HepG2 (cell line): Measurements from ENCODE around the gene VAPB. TPM values are rescaled to one million over a fixed set of nuclear protein-coding genes. Genes with fewer than 3 reads are reported as not detected.
A peak's percentile ranks its signal among the peaks of the same experiment; 100 is the strongest.

Experiments used
- MAF1 ChIP-seq: sonication (generic); formaldehyde crosslinking; IDR thresholded peaks from 2 replicates; pipeline ENCODE4 v1.5.0; 2020; ENCODE audit warnings: missing genetic modification reagents, borderline replicate concordance
- MEF2D ChIP-seq: sonication (generic); formaldehyde crosslinking; IDR thresholded peaks from 2 replicates; pipeline ENCODE4 v1.5.1; 2020; ENCODE audit warnings: mild to moderate bottlenecking, missing genetic modification reagents
- MXI1 ChIP-seq: IDR thresholded peaks from 3 replicates; pipeline ENCODE4 v1.6.1; 2012; ENCODE audit warnings: low read depth, low read length, inconsistent platforms, borderline replicate concordance
- NCOR1 ChIP-seq: fragments of 200-600 bp; sonication (generic); IDR thresholded peaks from 2 replicates; pipeline ENCODE4 v1.7.0; 2017; ENCODE audit warnings: antibody characterized with exemption, low read length, borderline replicate concordance
- NONO ChIP-seq, 2 experiments: fragments of 450-650 bp in 1 of 2; sonication (generic) in 1 of 2; formaldehyde crosslinking in 1 of 2; IDR thresholded peaks in 1 of 2; conservative IDR thresholded peaks in 1 of 2; 2 replicates each; pipeline versions ENCODE4 v1.6.1 to v1.8.0; 2017 to 2022; ENCODE audit warnings: mild to moderate bottlenecking in 1 of 2, missing genetic modification reagents in 1 of 2, moderate library complexity in 1 of 2
- NR2F6 ChIP-seq, 2 experiments: IDR thresholded peaks; 2 replicates each; pipeline ENCODE4 v1.6.1; 2016; ENCODE audit warnings: antibody characterized with exemption in 1 of 2, mild to moderate bottlenecking in 1 of 2
- U2AF1 ChIP-seq: fragments of 200-400 bp; formaldehyde crosslinking; optimal IDR thresholded peaks from 2 replicates; pipeline ENCODE3; 2017; ENCODE audit warnings: mild to moderate bottlenecking, low read depth, low read length
- ZMYM3 ChIP-seq: sonication (generic); formaldehyde crosslinking; IDR thresholded peaks from 2 replicates; pipeline ENCODE4 v1.5.1; 2020; ENCODE audit warnings: mild to moderate bottlenecking, missing genetic modification reagents
- ZNF12 ChIP-seq: sonication (generic); formaldehyde crosslinking; IDR thresholded peaks from 2 replicates; pipeline ENCODE4 v1.5.0; 2020; ENCODE audit warnings: missing genetic modification reagents
- ZNF292 ChIP-seq: sonication (generic); formaldehyde crosslinking; IDR thresholded peaks from 2 replicates; pipeline ENCODE4 v1.8.1; 2022; ENCODE audit warnings: mild to moderate bottlenecking, low read depth, missing genetic modification reagents, borderline replicate concordance
- ZNF605 ChIP-seq: sonication (generic); formaldehyde crosslinking; IDR thresholded peaks from 2 replicates; pipeline ENCODE4 v1.8.0; 2022; ENCODE audit warnings: mild to moderate bottlenecking, missing genetic modification reagents
- polyA plus RNA-seq, 8 experiments: library from polyadenylated mRNA; depleted of rRNA in 3 of 8; stranded (reverse) in 7 of 8; unstranded in 1 of 8; fragments of >200 nt; fragmentation: Illumina TruSeq in 4 of 8; extraction: Trizol in 4 of 8; gene quantifications; 2 replicates each; pipeline versions ENCODE4 v1.2.1 to v1.2.3, GENCODE V29; 2011 to 2016; ENCODE audit warnings: low read depth in 4 of 8, missing spikeins in 1 of 8, mixed read lengths in 1 of 8; ENCODE audit not compliant: insufficient read depth in 1 of 8
- total RNA-seq, 5 experiments: library from RNA; depleted of rRNA; stranded (reverse); fragments of >200 nt; fragmentation: Illumina TruSeq; extraction: Trizol; gene quantifications; 2 replicates each; pipeline ENCODE4 v1.2.3, GENCODE V29; 2016; ENCODE audit warnings: low read depth in 1 of 5
- TF ChIP-seq, protein P1 (sequence below): sonication (generic); formaldehyde crosslinking; IDR thresholded peaks from 2 replicates; pipeline ENCODE4 v1.4.0; 2020; ENCODE audit warnings: missing genetic modification reagents, borderline replicate concordance
- TF ChIP-seq, protein P2 (sequence below): sonication (generic); formaldehyde crosslinking; conservative IDR thresholded peaks from 2 replicates; pipeline ENCODE4 v1.8.0; 2022; ENCODE audit warnings: missing genetic modification reagents
- TF ChIP-seq, protein P3 (sequence below): IDR thresholded peaks from 2 replicates; pipeline ENCODE4 v1.6.1; 2016; ENCODE audit warnings: missing biosample characterization, missing genetic modification reagents, low read depth
- TF ChIP-seq, protein P4 (sequence below): sonication (generic); formaldehyde crosslinking; conservative IDR thresholded peaks from 2 replicates; pipeline ENCODE4 v1.4.0; 2020; ENCODE audit warnings: missing genetic modification reagents
- TF ChIP-seq, protein P5 (sequence below): sonication (generic); formaldehyde crosslinking; IDR thresholded peaks from 2 replicates; pipeline ENCODE4 v1.4.0; 2020; ENCODE audit warnings: low read depth, mild to moderate bottlenecking, missing genetic modification reagents

VAPB gene
- total and polyA plus RNA-seq, 2 of the 13 experiments (the other 11 are each of a cell fraction or from before 2014, with no cell fraction given): 18.6 to 48.5 TPM

DNA sequence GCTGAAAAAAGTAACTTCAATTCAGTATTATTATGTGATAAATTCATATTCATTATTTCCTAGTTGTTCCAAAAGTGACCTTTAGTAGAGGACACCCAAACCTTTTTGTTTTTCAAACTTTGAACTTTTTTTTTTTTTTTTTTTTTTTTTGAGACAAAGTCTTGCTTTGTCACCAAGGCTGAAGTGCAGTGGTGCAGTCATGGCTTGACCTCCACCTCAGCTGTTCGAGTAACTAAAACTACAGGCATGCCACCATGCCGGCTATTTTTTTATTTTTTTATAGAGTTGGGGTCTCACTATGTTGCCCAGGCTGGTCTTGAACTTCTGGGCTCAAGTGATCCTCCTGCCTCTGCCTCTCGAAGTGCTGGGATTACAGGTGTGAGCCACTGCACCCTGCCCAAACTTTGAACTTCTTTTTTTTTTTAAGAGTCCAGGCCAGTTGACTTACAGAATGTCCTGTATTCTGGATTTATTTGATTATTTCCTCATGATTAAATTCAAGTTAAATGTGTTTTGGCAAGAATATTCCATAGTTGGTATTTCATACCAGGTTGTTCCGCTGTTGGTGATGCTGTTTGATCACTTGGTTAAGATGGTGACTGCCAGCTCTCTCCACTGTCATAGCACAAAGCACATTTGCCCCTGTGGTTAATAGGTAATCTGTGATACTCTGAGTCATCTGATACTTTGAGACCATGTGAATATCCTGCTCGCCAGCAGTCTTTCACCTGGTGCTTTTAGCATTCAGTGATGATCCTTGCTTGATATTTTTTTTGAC lies 48.0 kb downstream of the VAPB start (continued):
- TF ChIP-seq, protein P1, sequence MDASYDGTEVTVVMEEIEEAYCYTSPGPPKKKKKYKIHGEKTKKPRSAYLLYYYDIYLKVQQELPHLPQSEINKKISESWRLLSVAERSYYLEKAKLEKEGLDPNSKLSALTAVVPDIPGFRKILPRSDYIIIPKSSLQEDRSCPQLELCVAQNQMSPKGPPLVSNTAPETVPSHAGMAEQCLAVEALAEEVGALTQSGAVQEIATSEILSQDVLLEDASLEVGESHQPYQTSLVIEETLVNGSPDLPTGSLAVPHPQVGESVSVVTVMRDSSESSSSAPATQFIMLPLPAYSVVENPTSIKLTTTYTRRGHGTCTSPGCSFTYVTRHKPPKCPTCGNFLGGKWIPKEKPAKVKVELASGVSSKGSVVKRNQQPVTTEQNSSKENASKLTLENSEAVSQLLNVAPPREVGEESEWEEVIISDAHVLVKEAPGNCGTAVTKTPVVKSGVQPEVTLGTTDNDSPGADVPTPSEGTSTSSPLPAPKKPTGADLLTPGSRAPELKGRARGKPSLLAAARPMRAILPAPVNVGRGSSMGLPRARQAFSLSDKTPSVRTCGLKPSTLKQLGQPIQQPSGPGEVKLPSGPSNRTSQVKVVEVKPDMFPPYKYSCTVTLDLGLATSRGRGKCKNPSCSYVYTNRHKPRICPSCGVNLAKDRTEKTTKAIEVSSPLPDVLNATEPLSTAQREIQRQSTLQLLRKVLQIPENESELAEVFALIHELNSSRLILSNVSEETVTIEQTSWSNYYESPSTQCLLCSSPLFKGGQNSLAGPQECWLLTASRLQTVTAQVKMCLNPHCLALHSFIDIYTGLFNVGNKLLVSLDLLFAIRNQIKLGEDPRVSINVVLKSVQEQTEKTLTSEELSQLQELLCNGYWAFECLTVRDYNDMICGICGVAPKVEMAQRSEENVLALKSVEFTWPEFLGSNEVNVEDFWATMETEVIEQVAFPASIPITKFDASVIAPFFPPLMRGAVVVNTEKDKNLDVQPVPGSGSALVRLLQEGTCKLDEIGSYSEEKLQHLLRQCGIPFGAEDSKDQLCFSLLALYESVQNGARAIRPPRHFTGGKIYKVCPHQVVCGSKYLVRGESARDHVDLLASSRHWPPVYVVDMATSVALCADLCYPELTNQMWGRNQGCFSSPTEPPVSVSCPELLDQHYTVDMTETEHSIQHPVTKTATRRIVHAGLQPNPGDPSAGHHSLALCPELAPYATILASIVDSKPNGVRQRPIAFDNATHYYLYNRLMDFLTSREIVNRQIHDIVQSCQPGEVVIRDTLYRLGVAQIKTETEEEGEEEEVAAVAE: no peak
- TF ChIP-seq, protein P2, sequence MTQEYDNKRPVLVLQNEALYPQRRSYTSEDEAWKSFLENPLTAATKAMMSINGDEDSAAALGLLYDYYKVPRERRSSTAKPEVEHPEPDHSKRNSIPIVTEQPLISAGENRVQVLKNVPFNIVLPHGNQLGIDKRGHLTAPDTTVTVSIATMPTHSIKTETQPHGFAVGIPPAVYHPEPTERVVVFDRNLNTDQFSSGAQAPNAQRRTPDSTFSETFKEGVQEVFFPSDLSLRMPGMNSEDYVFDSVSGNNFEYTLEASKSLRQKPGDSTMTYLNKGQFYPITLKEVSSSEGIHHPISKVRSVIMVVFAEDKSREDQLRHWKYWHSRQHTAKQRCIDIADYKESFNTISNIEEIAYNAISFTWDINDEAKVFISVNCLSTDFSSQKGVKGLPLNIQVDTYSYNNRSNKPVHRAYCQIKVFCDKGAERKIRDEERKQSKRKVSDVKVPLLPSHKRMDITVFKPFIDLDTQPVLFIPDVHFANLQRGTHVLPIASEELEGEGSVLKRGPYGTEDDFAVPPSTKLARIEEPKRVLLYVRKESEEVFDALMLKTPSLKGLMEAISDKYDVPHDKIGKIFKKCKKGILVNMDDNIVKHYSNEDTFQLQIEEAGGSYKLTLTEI: no peak
- TF ChIP-seq, protein P3, sequence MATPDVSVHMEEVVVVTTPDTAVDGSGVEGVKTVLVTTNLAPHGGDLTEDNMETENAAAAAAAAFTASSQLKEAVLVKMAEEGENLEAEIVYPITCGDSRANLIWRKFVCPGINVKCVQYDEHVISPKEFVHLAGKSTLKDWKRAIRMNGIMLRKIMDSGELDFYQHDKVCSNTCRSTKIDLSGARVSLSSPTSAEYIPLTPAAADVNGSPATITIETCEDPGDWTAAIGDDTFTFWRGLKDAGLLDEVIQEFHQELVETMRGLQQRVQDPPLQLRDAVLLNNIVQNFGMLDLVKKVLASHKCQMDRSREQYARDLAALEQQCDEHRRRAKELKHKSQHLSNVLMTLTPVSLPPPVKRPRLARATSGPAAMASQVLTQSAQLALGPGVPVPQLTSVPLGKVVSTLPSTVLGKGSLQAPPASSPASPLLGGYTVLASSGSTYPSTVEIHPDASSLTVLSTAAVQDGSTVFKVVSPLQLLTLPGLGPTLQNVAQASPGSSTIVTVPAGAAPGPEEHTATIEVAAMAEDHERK (CRISPR knock-in tag): no peak
- TF ChIP-seq MXI1 (peak; percentile 54; the same call in 1 of the 3 replicates), U2AF1 (no peak), ZNF292 (CRISPR knock-in tag) (peak; percentile 59), MEF2D (CRISPR knock-in tag) (0 out of 2 replicates have a peak, but pooled peaks have one; percentile 31), NCOR1 (peak; percentile 61; the same call in 1 of the 2 replicates), ZMYM3 (CRISPR knock-in tag) (peak; percentile 73), MAF1 (CRISPR knock-in tag) (no peak), NR2F6 (IDR thresholded peaks at IDR 0.05) (peak; percentile 4; the same call in 1 of the 2 replicates), NR2F6 (CRISPR knock-in tag; IDR thresholded peaks at IDR 0.05) (0 out of 2 replicates have a peak, but pooled peaks have one; percentile 21), NONO (IDR thresholded peaks at IDR 0.05) (no peak), NONO (CRISPR knock-in tag; conservative IDR thresholded peaks at IDR 0.05) (no peak), ZNF12 (no peak), ZNF605 (0 out of 2 replicates have a peak, but pooled peaks have one; percentile 28)
- TF ChIP-seq, protein P4, sequence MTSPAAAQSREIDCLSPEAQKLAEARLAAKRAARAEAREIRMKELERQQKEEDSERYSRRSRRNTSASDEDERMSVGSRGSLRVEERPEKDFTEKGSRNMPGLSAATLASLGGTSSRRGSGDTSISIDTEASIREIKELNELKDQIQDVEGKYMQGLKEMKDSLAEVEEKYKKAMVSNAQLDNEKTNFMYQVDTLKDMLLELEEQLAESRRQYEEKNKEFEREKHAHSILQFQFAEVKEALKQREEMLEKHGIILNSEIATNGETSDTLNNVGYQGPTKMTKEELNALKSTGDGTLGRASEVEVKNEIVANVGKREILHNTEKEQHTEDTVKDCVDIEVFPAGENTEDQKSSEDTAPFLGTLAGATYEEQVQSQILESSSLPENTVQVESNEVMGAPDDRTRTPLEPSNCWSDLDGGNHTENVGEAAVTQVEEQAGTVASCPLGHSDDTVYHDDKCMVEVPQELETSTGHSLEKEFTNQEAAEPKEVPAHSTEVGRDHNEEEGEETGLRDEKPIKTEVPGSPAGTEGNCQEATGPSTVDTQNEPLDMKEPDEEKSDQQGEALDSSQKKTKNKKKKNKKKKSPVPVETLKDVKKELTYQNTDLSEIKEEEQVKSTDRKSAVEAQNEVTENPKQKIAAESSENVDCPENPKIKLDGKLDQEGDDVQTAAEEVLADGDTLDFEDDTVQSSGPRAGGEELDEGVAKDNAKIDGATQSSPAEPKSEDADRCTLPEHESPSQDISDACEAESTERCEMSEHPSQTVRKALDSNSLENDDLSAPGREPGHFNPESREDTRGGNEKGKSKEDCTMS (CRISPR knock-in tag): no peak
- TF ChIP-seq, protein P5, sequence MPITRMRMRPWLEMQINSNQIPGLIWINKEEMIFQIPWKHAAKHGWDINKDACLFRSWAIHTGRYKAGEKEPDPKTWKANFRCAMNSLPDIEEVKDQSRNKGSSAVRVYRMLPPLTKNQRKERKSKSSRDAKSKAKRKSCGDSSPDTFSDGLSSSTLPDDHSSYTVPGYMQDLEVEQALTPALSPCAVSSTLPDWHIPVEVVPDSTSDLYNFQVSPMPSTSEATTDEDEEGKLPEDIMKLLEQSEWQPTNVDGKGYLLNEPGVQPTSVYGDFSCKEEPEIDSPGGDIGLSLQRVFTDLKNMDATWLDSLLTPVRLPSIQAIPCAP (CRISPR knock-in tag): no peak
